ENCODE measurements around the gene PITX1. TPM values are rescaled to one million over a fixed set of nuclear protein-coding genes. Genes with fewer than 3 reads are reported as not detected.

The PITX1 gene
- total and polyA plus RNA-seq, 9 donors, result 0.11 to 3.1 (median 0.51) TPM; not detected in 1

- no peaks in the 10 kb centered on the region for H3K4me1 ChIP-seq (ENCODE audit: insufficient read depth)
- no peak overlapping the region for H3K4me3 ChIP-seq
- 75 to 79% (median 77%) methylated on average over 15 of the region's 15 CpGs for WGBS, 3 donors
- TF ChIP-seq POLR2A (IDR thresholded peaks at IDR 0.05), result no peak
- no peak for DNase-seq
- H3K36me3 ChIP-seq, result no peaks in the 10 kb centered on the region
- H3K27me3 ChIP-seq, result no peaks in the 10 kb centered on the region
- intact Hi-C loops (cut with DNase I), result no loop called here
- H3K27ac ChIP-seq, result no peak overlapping the region
- no peaks in the 10 kb centered on the region for H3K9me3 ChIP-seq
Observed at GRCh38 chr5:135069016-135069770, 35.2 kb upstream of the PITX1 start.

GRCh38 chr5:135067587-135067986 is 33.6 kb upstream of the PITX1 start:
- no peak overlapping the region for H3K27ac ChIP-seq
- DNase-seq, result no peak
- intact Hi-C loops (cut with DNase I), result no loop called here
- H3K4me3 ChIP-seq, result no peak overlapping the region
- H3K36me3 ChIP-seq, result no peaks in the 10 kb centered on the region
- no peaks in the 10 kb centered on the region for H3K27me3 ChIP-seq
- TF ChIP-seq POLR2A (IDR thresholded peaks at IDR 0.05) (no peak), CTCF (IDR thresholded peaks at IDR 0.05) (no peak), EP300 (IDR thresholded peaks at IDR 0.05) (no peak)
- no peaks in the 10 kb centered on the region for H3K4me1 ChIP-seq (ENCODE audit: insufficient read depth)
- WGBS, 3 donors, result 71 to 86% (median 78%) methylated on average over 9 of the region's 9 CpGs
- H3K9me3 ChIP-seq, result no peaks in the 10 kb centered on the region

- no peak for DNase-seq
- no peak overlapping the region for H3K27ac ChIP-seq
- TF ChIP-seq CTCF (IDR thresholded peaks at IDR 0.05) (no peak), EP300 (IDR thresholded peaks at IDR 0.05) (no peak), POLR2A (IDR thresholded peaks at IDR 0.05) (no peak)
- no peaks in the 10 kb centered on the region for H3K4me1 ChIP-seq (ENCODE audit: insufficient read depth)
- no peaks in the 10 kb centered on the region for H3K9me3 ChIP-seq
- intact Hi-C loops (cut with DNase I), result no loop called here
- no peaks in the 10 kb centered on the region for H3K36me3 ChIP-seq
- 72 to 81% (median 80%) methylated on average over 5 of the region's 5 CpGs for WGBS, 3 donors
- H3K4me3 ChIP-seq, result no peak overlapping the region
- no peaks in the 10 kb centered on the region for H3K27me3 ChIP-seq
Observed at GRCh38 chr5:135066781-135067180, 32.8 kb upstream of the PITX1 start.

GRCh38 chr5:135065306-135066265 is 31.6 kb upstream of the PITX1 start:
- no peaks in the 10 kb centered on the region for H3K9me3 ChIP-seq
- intact Hi-C loops (cut with DNase I), result no loop called here
- DNase-seq, result no peak

More at GRCh38 chr5:135065306-135066265, 31.6 kb upstream of the PITX1 start:
- 68 to 77% (median 70%) methylated on average over 16 of the region's 16 CpGs for WGBS, 3 donors
- TF ChIP-seq POLR2A (IDR thresholded peaks at IDR 0.05) (no peak), CTCF (IDR thresholded peaks at IDR 0.05) (no peak), EP300 (IDR thresholded peaks at IDR 0.05) (no peak)
- H3K4me1 ChIP-seq (ENCODE audit: insufficient read depth), result no peaks in the 10 kb centered on the region
- H3K27me3 ChIP-seq, result no peaks in the 10 kb centered on the region
- no peak overlapping the region for H3K4me3 ChIP-seq
- no peak overlapping the region for H3K27ac ChIP-seq
- H3K36me3 ChIP-seq, result no peaks in the 10 kb centered on the region

Data from ovary (tissue), 9 donors.